Fibroblast of gingiva (primary cell): ENCODE data around the gene NBPF20.
"Not testable (repeated sequence)": the region's sequence is repeated elsewhere in the genome, so short reads cannot be mapped to it uniquely, and the experiment has no call there.

Experiments
- DNase-seq: peaks from one replicate; pipeline ENCODE4 v3.0.0-alpha.2; 2011; ENCODE audit warnings: low read depth

The NBPF20 gene

GRCh38 chr1:145424612-145425435 is 579 bp downstream of the NBPF20 start:
- DNase-seq: peak; percentile 7

DNA sequence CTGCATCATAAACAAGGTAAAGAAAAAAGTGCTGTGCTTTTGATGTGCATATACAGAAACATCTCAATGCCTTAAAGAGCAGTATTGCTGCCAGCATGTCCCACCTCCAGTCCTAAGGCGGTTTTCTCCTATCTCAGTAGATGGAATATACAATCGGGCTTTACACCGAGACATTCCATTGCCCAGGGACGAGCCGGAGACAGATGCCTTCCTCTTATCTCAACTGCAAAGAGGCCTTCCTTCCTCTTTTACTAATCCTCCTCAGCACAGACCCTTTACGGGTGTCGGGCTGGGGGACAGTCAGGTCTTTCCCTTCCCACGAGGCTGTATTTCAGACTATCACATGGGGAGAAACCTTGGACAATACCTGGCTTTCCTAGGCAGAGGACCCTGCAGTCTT is 10.3 kb downstream of the NBPF20 start:
- DNase-seq: not testable (repeated sequence)

- DNase-seq: not testable (repeated sequence)
These were observed 18.1 kb downstream of the NBPF20 start for GRCh38 chr1:145407266-145407665.

DNA sequence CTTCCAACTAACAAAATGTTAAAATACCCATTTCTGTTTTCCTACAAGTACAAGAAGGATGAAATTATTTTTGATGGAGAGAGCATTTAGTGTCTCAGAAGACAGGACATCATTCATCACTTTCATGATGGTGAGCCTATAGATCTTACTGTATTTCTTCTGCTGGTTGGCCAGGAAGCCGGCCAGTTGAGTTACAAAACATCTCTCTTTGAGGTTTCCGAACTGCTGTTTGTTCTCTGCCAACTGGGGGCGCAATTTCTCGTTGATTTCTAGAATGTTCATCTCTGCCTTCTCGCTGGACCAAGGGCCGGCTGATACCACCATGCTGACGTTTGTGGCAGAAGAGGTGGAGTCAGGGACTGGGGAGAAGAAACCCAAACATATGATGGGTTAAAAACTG is 20.5 kb downstream of the NBPF20 start:
- DNase-seq: peak; percentile 14

DNA sequence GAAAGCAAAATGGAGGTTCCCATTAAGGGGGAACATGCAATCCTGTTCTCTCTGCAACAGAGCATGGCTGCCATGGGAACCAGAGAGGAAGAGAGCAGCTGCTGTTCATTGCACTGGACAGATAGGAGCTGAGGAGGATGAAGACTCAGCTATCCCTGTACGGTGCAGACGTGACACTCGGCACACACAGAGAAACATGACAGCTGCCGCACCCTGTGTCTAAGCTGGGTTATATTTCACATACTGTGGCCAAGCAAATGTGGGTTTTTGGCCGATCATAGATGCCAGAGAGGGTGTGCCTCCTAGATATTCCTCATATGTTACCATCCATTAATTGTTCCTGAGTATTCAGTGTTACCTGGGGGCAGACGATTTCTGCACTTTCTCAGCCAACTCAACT is 24.7 kb downstream of the NBPF20 start:
- not testable (repeated sequence) for DNase-seq
